Gastrocnemius medialis (tissue), 4 donors: ENCODE results near the gene TIGAR.

Experiments used
- CTCF ChIP-seq, 5 experiments: fragments of 450-650 bp in 3 of 5; fragments of 200-600 bp in 2 of 5; sonication (generic) in 2 of 5; IDR thresholded peaks in 4 of 5; conservative IDR thresholded peaks in 1 of 5; 1 replicate in 4 of 5; 2 replicates in 1 of 5; pipeline ENCODE4 v1.5.1; 2016 to 2019; ENCODE audit warnings: antibody characterized with exemption in 5 of 5, mild to moderate bottlenecking in 3 of 5, moderate library complexity in 3 of 5
- POLR2A ChIP-seq, 2 donors: fragments of 450-650 bp; IDR thresholded peaks; one replicate each; pipeline ENCODE4 v1.6.1; 2017; ENCODE audit warnings: antibody characterized with exemption in 2 of 2, mild to moderate bottlenecking in 2 of 2, moderate library complexity in 2 of 2

GRCh38 chr12:4285070-4285469, 35.9 kb upstream of the TIGAR start:
- TF ChIP-seq POLR2A (IDR thresholded peaks at IDR 0.05) = no peak
- no peak for TF ChIP-seq CTCF (IDR thresholded peaks at IDR 0.05 in 4 of 5, conservative IDR thresholded peaks at IDR 0.05 in 1 of 5)
